Endometrium (tissue), 2 donors: ENCODE measurements around the gene LONRF2.

Experiments used
- FAIRE-seq: peaks from 2 replicates; lab custom pipeline; 2012; peaks lifted over from hg19 to GRCh38; lab: Jason Lieb, UNC
- donor health status: control.
- donor health status: control.

The LONRF2 gene

GRCh38 chr2:100275200-100275589 is 47.1 kb downstream of the LONRF2 start:
- FAIRE-seq, result no peak

- no peak for FAIRE-seq
These were observed 47.6 kb downstream of the LONRF2 start for GRCh38 chr2:100274566-100275199.

- no peak for FAIRE-seq
These were observed 48.2 kb downstream of the LONRF2 start for GRCh38 chr2:100274076-100274475.

GRCh38 chr2:100273387-100273786 is 48.9 kb downstream of the LONRF2 start:
- FAIRE-seq, result no peak

GRCh38 chr2:100272841-100273329 is 49.4 kb downstream of the LONRF2 start:
- FAIRE-seq, result no peak

GRCh38 chr2:100271210-100271609 is 51.1 kb downstream of the LONRF2 start:
- no peak for FAIRE-seq

GRCh38 chr2:100270381-100271146 is 51.7 kb downstream of the LONRF2 start:
- no peak for FAIRE-seq

GRCh38 chr2:100269889-100270288 is 52.4 kb downstream of the LONRF2 start:
- FAIRE-seq, result no peak

GRCh38 chr2:100268986-100269385 is 53.3 kb downstream of the LONRF2 start:
- FAIRE-seq, result no peak

GRCh38 chr2:100267751-100268150 is 54.5 kb downstream of the LONRF2 start:
- FAIRE-seq, result no peak

GRCh38 chr2:100266126-100266525 is 56.2 kb downstream of the LONRF2 start:
- no peak for FAIRE-seq

- FAIRE-seq, result no peak
These were observed 57.1 kb downstream of the LONRF2 start for GRCh38 chr2:100265226-100265625.

- FAIRE-seq, result no peak
These were observed 57.6 kb downstream of the LONRF2 start for GRCh38 chr2:100264651-100265050.

- no peak for FAIRE-seq
These were observed 58.2 kb downstream of the LONRF2 start for GRCh38 chr2:100264121-100264520.

GRCh38 chr2:100262555-100263320 is 59.6 kb downstream of the LONRF2 start:
- FAIRE-seq, result no peak

- FAIRE-seq, result no peak
These were observed 60.3 kb downstream of the LONRF2 start for GRCh38 chr2:100262046-100262445.

GRCh38 chr2:100260712-100261620 is 61.3 kb downstream of the LONRF2 start:
- FAIRE-seq, result peak; percentile 91

- FAIRE-seq, result no peak
These were observed 63.2 kb downstream of the LONRF2 start for GRCh38 chr2:100259106-100259505.

GRCh38 chr2:100257939-100258338 is 64.4 kb downstream of the LONRF2 start:
- no peak for FAIRE-seq

GRCh38 chr2:100256849-100257248 is 65.5 kb downstream of the LONRF2 start:
- FAIRE-seq, result no peak

- FAIRE-seq, result no peak
These were observed 65.9 kb downstream of the LONRF2 start for GRCh38 chr2:100256416-100256815.
